ENCODE results near the gene TXK. TPM values are rescaled to one million over a fixed set of nuclear protein-coding genes. Genes with fewer than 3 reads are reported as not detected.

Gene TXK
- total and polyA plus RNA-seq, 2 experiments from 2014 or later: 0.76 to 1.5 TPM

DNA sequence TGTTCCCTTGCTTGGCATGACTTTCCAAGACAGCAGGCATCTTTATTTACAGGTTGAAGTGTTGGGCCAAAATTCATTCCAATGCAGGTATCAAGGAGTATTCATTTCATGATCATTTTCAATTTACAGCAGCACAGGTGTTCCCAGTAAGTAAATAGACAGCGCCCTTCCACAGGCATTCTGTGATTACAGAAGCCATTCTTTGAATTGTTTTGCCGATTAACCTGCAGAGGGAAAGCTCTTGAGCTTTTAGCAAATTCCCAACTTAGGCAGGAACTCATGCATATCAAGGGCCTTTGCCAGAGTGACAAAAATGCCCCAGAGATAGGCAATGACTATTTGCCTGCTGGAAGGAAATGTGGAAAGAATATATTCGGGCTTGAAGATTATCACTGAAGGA, 6.8 kb downstream of the TXK start:
- no peak overlapping the region for H3K4me3 ChIP-seq
- H3K4me1 ChIP-seq (ENCODE audit: insufficient read depth): no peaks in the 10 kb centered on the region
- DNase-seq (ENCODE audit: low spot score): no peak
- peak overlapping the region; percentile 38 for H3K27ac ChIP-seq
- no peaks in the 10 kb centered on the region for H3K36me3 ChIP-seq (replicated peaks; ENCODE audit: insufficient read depth, low read depth)
- TF ChIP-seq EZH2phosphoT487 (IDR thresholded peaks at IDR 0.05; ENCODE audit: low read depth, severe bottlenecking, unreplicated experiment) (no peak), EZH2 (IDR thresholded peaks at IDR 0.05; ENCODE audit: borderline replicate concordance) (no peak)
- TF ChIP-seq, protein P1, sequence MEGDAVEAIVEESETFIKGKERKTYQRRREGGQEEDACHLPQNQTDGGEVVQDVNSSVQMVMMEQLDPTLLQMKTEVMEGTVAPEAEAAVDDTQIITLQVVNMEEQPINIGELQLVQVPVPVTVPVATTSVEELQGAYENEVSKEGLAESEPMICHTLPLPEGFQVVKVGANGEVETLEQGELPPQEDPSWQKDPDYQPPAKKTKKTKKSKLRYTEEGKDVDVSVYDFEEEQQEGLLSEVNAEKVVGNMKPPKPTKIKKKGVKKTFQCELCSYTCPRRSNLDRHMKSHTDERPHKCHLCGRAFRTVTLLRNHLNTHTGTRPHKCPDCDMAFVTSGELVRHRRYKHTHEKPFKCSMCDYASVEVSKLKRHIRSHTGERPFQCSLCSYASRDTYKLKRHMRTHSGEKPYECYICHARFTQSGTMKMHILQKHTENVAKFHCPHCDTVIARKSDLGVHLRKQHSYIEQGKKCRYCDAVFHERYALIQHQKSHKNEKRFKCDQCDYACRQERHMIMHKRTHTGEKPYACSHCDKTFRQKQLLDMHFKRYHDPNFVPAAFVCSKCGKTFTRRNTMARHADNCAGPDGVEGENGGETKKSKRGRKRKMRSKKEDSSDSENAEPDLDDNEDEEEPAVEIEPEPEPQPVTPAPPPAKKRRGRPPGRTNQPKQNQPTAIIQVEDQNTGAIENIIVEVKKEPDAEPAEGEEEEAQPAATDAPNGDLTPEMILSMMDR (IDR thresholded peaks at IDR 0.05; ENCODE audit: poor library complexity): no peak
- no peaks in the 10 kb centered on the region for H3K9me3 ChIP-seq (ENCODE audit: low read depth)
- H3K4me2 ChIP-seq: peak overlapping the region; percentile 52
- no peaks in the 10 kb centered on the region for H3K27me3 ChIP-seq
- H3K79me2 ChIP-seq: no peaks in the 10 kb centered on the region
- no peak overlapping the region for H2AFZ ChIP-seq
- H3K9me2 ChIP-seq (replicated peaks; ENCODE audit: insufficient read depth): no peaks in the 10 kb centered on the region
- 23% methylated on average over 3 of the region's 3 CpGs for WGBS (ENCODE audit: low lambda C conversion rate, missing lambda C conversion rate)
- H4K20me1 ChIP-seq (ENCODE audit: insufficient read depth, poor library complexity, severe bottlenecking): no peaks in the 10 kb centered on the region

DNA sequence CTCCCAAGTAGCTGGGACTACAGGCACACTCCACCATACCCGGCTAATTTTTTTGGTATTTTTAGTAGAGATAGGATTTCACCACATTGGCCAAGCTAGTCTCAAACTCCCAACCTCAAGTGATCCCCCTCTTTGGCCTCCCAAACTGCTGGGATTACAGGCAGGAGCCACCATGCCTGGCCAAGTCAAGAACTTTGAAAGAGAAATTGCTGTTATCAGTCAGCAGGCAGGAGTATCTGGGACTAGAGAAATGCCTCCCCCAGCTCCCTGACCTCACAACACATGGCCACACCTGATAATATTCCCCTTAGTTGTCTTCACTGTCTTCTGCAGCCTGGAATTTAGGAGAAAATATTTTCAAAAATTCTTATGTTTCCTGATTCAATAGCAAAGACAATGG, 7.4 kb downstream of the TXK start:
- 87% methylated on average over 1 of the region's 1 CpG for WGBS (ENCODE audit: low lambda C conversion rate, missing lambda C conversion rate)
- no peaks in the 10 kb centered on the region for H3K36me3 ChIP-seq (replicated peaks; ENCODE audit: insufficient read depth, low read depth)
- no peaks in the 10 kb centered on the region for H3K9me2 ChIP-seq (replicated peaks; ENCODE audit: insufficient read depth)
- H2AFZ ChIP-seq: no peak overlapping the region
- no peaks in the 10 kb centered on the region for H3K4me1 ChIP-seq (ENCODE audit: insufficient read depth)
- no peaks in the 10 kb centered on the region for H3K27me3 ChIP-seq
- TF ChIP-seq, protein P1 (IDR thresholded peaks at IDR 0.05; ENCODE audit: poor library complexity): no peak
- TF ChIP-seq EZH2phosphoT487 (IDR thresholded peaks at IDR 0.05; ENCODE audit: low read depth, severe bottlenecking, unreplicated experiment): no peak
- TF ChIP-seq EZH2 (IDR thresholded peaks at IDR 0.05; ENCODE audit: borderline replicate concordance): no peak
- no peaks in the 10 kb centered on the region for H4K20me1 ChIP-seq (ENCODE audit: insufficient read depth, poor library complexity, severe bottlenecking)
- H3K4me3 ChIP-seq: no peak overlapping the region
- H3K9me3 ChIP-seq (ENCODE audit: low read depth): no peaks in the 10 kb centered on the region
- no peak overlapping the region for H3K27ac ChIP-seq
- DNase-seq (ENCODE audit: low spot score): no peak
- H3K79me2 ChIP-seq: no peaks in the 10 kb centered on the region
- H3K4me2 ChIP-seq: no peak overlapping the region

DNA sequence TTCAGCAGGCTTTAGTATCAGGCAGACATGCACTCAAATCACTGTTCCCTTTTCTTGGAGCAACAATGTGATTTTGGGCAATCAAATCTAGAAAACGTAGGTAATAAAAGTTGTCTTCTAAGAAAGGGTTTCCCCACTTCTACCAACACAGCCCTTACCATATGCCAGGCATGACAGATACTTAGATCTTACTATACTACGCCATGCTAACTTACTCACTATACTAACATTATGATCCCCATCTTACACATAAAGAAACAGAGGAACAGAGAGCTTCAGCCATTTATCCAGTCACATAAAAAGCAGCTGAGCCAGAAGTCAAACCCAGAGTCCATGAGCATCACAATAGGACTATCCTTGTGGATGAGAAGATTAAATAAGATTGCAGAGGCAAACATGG, 9.2 kb downstream of the TXK start:
- no peak for DNase-seq (ENCODE audit: low spot score)
- Histone ChIP-seq H3K27me3 (no peaks in the 10 kb centered on the region), H2AFZ (no peak overlapping the region), H3K4me1 (ENCODE audit: insufficient read depth) (no peaks in the 10 kb centered on the region), H3K9me3 (ENCODE audit: low read depth) (no peaks in the 10 kb centered on the region), H4K20me1 (ENCODE audit: insufficient read depth, poor library complexity, severe bottlenecking) (no peaks in the 10 kb centered on the region), H3K36me3 (replicated peaks; ENCODE audit: insufficient read depth, low read depth) (no peaks in the 10 kb centered on the region), H3K4me2 (no peak overlapping the region), H3K79me2 (no peaks in the 10 kb centered on the region), H3K27ac (no peak overlapping the region), H3K4me3 (no peak overlapping the region), H3K9me2 (replicated peaks; ENCODE audit: insufficient read depth) (no peaks in the 10 kb centered on the region)
- no peak for TF ChIP-seq EZH2 (IDR thresholded peaks at IDR 0.05; ENCODE audit: borderline replicate concordance)
- no peak for TF ChIP-seq EZH2phosphoT487 (IDR thresholded peaks at IDR 0.05; ENCODE audit: low read depth, severe bottlenecking, unreplicated experiment)
- TF ChIP-seq, protein P1 (IDR thresholded peaks at IDR 0.05; ENCODE audit: poor library complexity): no peak
- 82% methylated on average over 2 of the region's 2 CpGs for WGBS (ENCODE audit: low lambda C conversion rate, missing lambda C conversion rate)

DNA sequence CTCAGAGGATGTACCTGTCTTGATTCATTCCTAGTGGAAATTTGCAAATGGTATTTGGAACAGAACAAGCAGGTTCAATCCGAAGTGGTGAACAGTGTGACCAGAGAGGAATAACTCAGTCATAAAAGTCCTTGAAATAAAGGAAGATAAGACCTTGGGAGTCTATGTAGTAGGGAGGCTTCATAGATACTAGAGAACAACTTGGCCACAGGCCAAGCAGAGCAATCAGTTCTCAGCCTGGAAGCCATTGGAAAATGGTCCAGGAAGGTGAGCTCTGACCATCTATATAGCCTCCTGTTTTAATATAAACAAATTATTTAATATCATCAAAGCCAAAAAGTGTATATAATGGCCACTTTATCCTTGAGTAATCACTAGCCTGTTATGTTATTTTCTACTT, 11.3 kb downstream of the TXK start:
- DNase-seq (ENCODE audit: low spot score): no peak
- Histone ChIP-seq H3K9me3 (ENCODE audit: low read depth) (no peaks in the 10 kb centered on the region), H3K9me2 (replicated peaks; ENCODE audit: insufficient read depth) (no peaks in the 10 kb centered on the region), H3K4me3 (no peak overlapping the region), H4K20me1 (ENCODE audit: insufficient read depth, poor library complexity, severe bottlenecking) (no peaks in the 10 kb centered on the region), H3K4me2 (no peak overlapping the region), H3K79me2 (no peaks in the 10 kb centered on the region), H3K27ac (no peak overlapping the region), H3K27me3 (no peaks in the 10 kb centered on the region), H3K36me3 (replicated peaks; ENCODE audit: insufficient read depth, low read depth) (no peaks in the 10 kb centered on the region), H3K4me1 (ENCODE audit: insufficient read depth) (no peaks in the 10 kb centered on the region), H2AFZ (no peak overlapping the region)
- TF ChIP-seq, protein P1 (IDR thresholded peaks at IDR 0.05; ENCODE audit: poor library complexity): no peak
- TF ChIP-seq EZH2phosphoT487 (IDR thresholded peaks at IDR 0.05; ENCODE audit: low read depth, severe bottlenecking, unreplicated experiment) (no peak), EZH2 (IDR thresholded peaks at IDR 0.05; ENCODE audit: borderline replicate concordance) (no peak)
- WGBS (ENCODE audit: low lambda C conversion rate, missing lambda C conversion rate): 85% methylated on average over 1 of the region's 1 CpG

All from hepatocyte (in vitro differentiated cells).